ENCODE data around the gene CNTLN. TPM values are rescaled to one million over a fixed set of nuclear protein-coding genes. Genes with fewer than 3 reads are reported as not detected.

The CNTLN gene
- total and polyA plus RNA-seq, 8 donors: 1.2 to 3.1 (median 2.2) TPM

- WGBS, 2 donors: 28 to 43% methylated on average over 1 of the region's 1 CpG
- Histone ChIP-seq H3K27me3 (no peaks in the 10 kb centered on the region), H3K4me3 (no peak overlapping the region), H3K36me3 (no peaks in the 10 kb centered on the region), H3K9me3 (no peaks in the 10 kb centered on the region), H3K4me1 (no peaks in the 10 kb centered on the region), H3K27ac (no peak overlapping the region)
- intact Hi-C loops (cut with DNase I): no loop called here
- TF ChIP-seq, protein P1, sequence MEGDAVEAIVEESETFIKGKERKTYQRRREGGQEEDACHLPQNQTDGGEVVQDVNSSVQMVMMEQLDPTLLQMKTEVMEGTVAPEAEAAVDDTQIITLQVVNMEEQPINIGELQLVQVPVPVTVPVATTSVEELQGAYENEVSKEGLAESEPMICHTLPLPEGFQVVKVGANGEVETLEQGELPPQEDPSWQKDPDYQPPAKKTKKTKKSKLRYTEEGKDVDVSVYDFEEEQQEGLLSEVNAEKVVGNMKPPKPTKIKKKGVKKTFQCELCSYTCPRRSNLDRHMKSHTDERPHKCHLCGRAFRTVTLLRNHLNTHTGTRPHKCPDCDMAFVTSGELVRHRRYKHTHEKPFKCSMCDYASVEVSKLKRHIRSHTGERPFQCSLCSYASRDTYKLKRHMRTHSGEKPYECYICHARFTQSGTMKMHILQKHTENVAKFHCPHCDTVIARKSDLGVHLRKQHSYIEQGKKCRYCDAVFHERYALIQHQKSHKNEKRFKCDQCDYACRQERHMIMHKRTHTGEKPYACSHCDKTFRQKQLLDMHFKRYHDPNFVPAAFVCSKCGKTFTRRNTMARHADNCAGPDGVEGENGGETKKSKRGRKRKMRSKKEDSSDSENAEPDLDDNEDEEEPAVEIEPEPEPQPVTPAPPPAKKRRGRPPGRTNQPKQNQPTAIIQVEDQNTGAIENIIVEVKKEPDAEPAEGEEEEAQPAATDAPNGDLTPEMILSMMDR (IDR thresholded peaks at IDR 0.05): no peak
- no peak for ATAC-seq
- no peak for DNase-seq
- no peak for FAIRE-seq
Observed at GRCh38 chr9:17319864-17320263, 185.0 kb downstream of the CNTLN start.

DNA sequence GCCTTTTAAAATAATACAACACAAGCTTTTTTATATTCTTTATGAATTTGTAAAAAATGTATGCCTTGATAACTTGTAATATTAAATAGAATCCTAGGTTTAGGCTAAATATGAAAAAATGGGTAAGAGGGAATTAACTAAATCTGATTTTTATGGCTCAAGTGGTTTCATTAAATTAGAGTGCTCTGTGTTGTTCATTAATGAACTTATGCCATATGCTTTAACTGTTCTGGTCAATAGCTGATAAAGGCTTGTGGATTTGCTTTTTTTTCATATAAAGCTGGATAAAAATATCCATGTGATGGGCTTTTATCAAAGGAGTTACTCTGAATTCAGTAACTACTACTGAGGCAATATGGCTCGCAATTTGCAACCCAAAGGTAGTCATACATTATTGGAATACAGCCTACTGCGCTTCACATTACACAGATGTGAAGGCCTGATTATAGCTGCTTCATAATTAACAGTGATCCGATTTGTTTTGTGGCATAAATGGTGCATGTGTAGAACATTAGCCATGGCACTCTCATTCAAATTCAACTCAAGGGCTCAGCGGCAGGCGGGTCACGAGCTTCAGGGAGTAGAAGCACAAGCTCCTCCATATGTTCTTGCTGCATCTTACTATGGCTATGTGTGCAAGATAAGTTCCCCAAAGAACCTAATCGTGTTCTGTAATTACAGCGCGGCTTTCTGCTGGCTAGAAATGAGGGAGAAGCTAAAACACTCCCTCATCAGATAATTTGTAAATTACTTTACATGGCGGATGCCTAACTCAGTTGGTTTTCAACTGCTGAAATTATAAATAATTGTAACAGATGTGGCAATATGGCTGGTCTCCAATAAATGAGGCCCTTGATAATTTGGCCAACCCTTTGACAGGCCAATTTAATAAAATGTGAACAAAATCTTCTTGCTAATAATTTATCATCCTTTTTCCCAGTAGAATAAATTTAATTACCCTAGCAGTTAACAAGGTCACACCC is 188.3 kb downstream of the CNTLN start:
- Histone ChIP-seq H3K9me3 (no peaks in the 10 kb centered on the region), H3K27ac (no peak overlapping the region), H3K4me1 (no peaks in the 10 kb centered on the region), H3K4me3 (no peak overlapping the region), H3K27me3 (no peaks in the 10 kb centered on the region), H3K36me3 (no peaks in the 10 kb centered on the region)
- intact Hi-C loops (cut with DNase I): no loop called here
- no peak for FAIRE-seq
- DNase-seq: no peak
- 94 to 95% methylated on average over 10 of the region's 10 CpGs for WGBS, 2 donors
- TF ChIP-seq, protein P1 (IDR thresholded peaks at IDR 0.05): no peak
- ATAC-seq: no peak

DNA sequence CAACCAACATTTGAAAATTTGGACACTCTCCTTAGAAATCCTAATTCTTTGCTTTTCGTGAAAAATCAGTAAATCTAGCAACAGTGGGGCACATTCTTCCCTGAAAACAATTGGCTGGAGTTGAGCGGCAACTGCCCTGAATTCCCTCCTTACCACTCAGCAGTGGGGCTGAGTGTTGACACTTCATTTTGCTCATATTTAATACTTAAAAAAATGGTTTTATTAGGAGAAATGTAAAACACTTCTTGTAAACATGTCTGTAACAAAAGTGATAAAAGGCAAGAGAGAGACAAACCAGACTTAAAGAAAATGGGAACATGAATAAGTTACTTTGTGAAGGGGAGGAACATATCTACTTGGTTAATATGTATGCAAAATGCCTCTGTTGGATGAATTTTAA is 193.5 kb downstream of the CNTLN start:
- Histone ChIP-seq H3K36me3 (no peaks in the 10 kb centered on the region), H3K4me1 (no peaks in the 10 kb centered on the region), H3K9me3 (no peaks in the 10 kb centered on the region), H3K4me3 (no peak overlapping the region), H3K27ac (no peak overlapping the region), H3K27me3 (no peaks in the 10 kb centered on the region)
- ATAC-seq: no peak
- no peak for FAIRE-seq
- no peak for DNase-seq
- TF ChIP-seq, protein P1 (IDR thresholded peaks at IDR 0.05): no peak
- intact Hi-C loops (cut with DNase I): no loop called here
- WGBS, 2 donors: 89 to 93% methylated on average over 2 of the region's 2 CpGs

GRCh38 chr9:17330097-17330496 is 195.3 kb downstream of the CNTLN start:
- intact Hi-C loops (cut with DNase I): no loop called here
- ATAC-seq (no peak), DNase-seq (no peak), FAIRE-seq (no peak)
- TF ChIP-seq, protein P1 (IDR thresholded peaks at IDR 0.05): no peak
- Histone ChIP-seq H3K9me3 (no peaks in the 10 kb centered on the region), H3K27me3 (no peaks in the 10 kb centered on the region), H3K36me3 (no peaks in the 10 kb centered on the region), H3K4me3 (no peak overlapping the region), H3K4me1 (no peaks in the 10 kb centered on the region), H3K27ac (no peak overlapping the region)

DNA sequence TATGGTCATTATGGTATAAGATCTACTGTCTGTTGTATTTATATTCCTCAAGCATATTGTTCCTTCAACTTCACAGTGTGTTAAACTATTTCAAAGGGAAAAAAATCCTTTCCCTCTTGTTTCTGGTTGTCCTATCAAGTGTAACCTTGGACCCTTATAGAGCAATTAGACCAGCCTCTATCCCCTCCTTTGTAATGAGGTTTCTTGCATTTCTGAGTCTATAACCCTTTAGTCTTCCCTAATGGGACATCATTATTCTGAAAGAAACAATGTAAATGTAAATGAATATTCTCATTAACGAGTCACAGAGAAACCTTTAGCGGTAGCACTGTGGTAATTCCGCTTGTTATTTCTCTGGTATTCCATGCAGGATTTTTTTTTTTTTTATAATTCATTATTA is 197.3 kb downstream of the CNTLN start:
- no peak for FAIRE-seq

More for the DNA sequence above, 197.3 kb downstream of the CNTLN start:
- Histone ChIP-seq H3K27ac (no peak overlapping the region), H3K27me3 (no peaks in the 10 kb centered on the region), H3K4me3 (no peak overlapping the region), H3K9me3 (no peaks in the 10 kb centered on the region), H3K36me3 (no peaks in the 10 kb centered on the region), H3K4me1 (no peaks in the 10 kb centered on the region)
- intact Hi-C loops (cut with DNase I): no loop called here
- DNase-seq: no peak
- no peak for ATAC-seq
- WGBS, 2 donors: 94 to 95% methylated on average over 3 of the region's 3 CpGs
- TF ChIP-seq, protein P1 (IDR thresholded peaks at IDR 0.05): no peak
